Measurements from ENCODE around the gene SNRNP200. TPM values are rescaled to one million over a fixed set of nuclear protein-coding genes. Genes with fewer than 3 reads are reported as not detected.
A peak's percentile ranks its signal among the peaks of the same experiment; 100 is the strongest.

SNRNP200 gene
- total RNA-seq, 3 donors from 2014 or later (not counting 1 experiment from before 2014, with no cell fraction given) = 207 to 236 (median 228) TPM

- WGBS (ENCODE audit: insufficient coverage) = 64% methylated on average over 5 of the region's 5 CpGs
- H3K27ac ChIP-seq (ENCODE audit: low read length) = peak overlapping the region; percentile 61
Observed at GRCh38 chr2:96344011-96344410, 38.7 kb upstream of the SNRNP200 start.

GRCh38 chr2:96342085-96342484 is 36.7 kb upstream of the SNRNP200 start:
- Histone ChIP-seq H3K4me1 (ENCODE audit: control insufficient read depth, insufficient read depth, low read length) (peaks cover 19% of the 10 kb centered on the region), H3K9me3 (ENCODE audit: control insufficient read depth, insufficient read depth, low read length) (no peaks in the 10 kb centered on the region), H3K4me3 (ENCODE audit: low read length) (no peak overlapping the region), H3K27me3 (ENCODE audit: control insufficient read depth, insufficient read depth, low read length) (no peaks in the 10 kb centered on the region), H3K36me3 (ENCODE audit: control insufficient read depth, insufficient read depth, low read length) (no peaks in the 10 kb centered on the region), H3K27ac (ENCODE audit: low read length) (peak overlapping the region; percentile 43)
- H3K4me1 Mint-ChIP-seq = peaks cover 0 to 7% of the 10 kb centered on the region in 2 donors
- H3K27me3 Mint-ChIP-seq (ENCODE audit: low read depth in 2 of 2) = no peaks in the 10 kb centered on the region
- no peaks in the 10 kb centered on the region for H3K9me3 Mint-ChIP-seq
- WGBS (ENCODE audit: insufficient coverage) = 74% methylated on average over 4 of the region's 6 CpGs
- no peak overlapping the region for H3K4me3 Mint-ChIP-seq
- TF ChIP-seq, protein P1, sequence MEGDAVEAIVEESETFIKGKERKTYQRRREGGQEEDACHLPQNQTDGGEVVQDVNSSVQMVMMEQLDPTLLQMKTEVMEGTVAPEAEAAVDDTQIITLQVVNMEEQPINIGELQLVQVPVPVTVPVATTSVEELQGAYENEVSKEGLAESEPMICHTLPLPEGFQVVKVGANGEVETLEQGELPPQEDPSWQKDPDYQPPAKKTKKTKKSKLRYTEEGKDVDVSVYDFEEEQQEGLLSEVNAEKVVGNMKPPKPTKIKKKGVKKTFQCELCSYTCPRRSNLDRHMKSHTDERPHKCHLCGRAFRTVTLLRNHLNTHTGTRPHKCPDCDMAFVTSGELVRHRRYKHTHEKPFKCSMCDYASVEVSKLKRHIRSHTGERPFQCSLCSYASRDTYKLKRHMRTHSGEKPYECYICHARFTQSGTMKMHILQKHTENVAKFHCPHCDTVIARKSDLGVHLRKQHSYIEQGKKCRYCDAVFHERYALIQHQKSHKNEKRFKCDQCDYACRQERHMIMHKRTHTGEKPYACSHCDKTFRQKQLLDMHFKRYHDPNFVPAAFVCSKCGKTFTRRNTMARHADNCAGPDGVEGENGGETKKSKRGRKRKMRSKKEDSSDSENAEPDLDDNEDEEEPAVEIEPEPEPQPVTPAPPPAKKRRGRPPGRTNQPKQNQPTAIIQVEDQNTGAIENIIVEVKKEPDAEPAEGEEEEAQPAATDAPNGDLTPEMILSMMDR (IDR thresholded peaks at IDR 0.05) = no peak
- H3K36me3 Mint-ChIP-seq = no peaks in the 10 kb centered on the region
- ATAC-seq (peak; percentile 35 to 81 (median 38)), DNase-seq (peak in 1 of 2 donors; percentile 75)
- no peak overlapping the region for H3K27ac Mint-ChIP-seq
- intact Hi-C loops (cut with micrococcal nuclease) = no loop called here

More at GRCh38 chr2:96344011-96344410, 38.7 kb upstream of the SNRNP200 start:
- ATAC-seq (peak; percentile 82 to 86 (median 84)), DNase-seq (peak in 1 of 2 donors; percentile 79)
- Mint-ChIP-seq H3K36me3 (no peaks in the 10 kb centered on the region), H3K9me3 (no peaks in the 10 kb centered on the region), H3K4me3 (no peak overlapping the region), H3K27me3 (ENCODE audit: low read depth in 2 of 2) (no peaks in the 10 kb centered on the region), H3K4me1 (peaks cover 0 to 7% of the 10 kb centered on the region in 2 donors), H3K27ac (peak overlapping the region in 1 of 2 donors; percentile 8)
- Histone ChIP-seq H3K4me3 (ENCODE audit: low read length) (no peak overlapping the region), H3K27me3 (ENCODE audit: control insufficient read depth, insufficient read depth, low read length) (no peaks in the 10 kb centered on the region), H3K36me3 (ENCODE audit: control insufficient read depth, insufficient read depth, low read length) (no peaks in the 10 kb centered on the region), H3K4me1 (ENCODE audit: control insufficient read depth, insufficient read depth, low read length) (peaks cover 19% of the 10 kb centered on the region), H3K9me3 (ENCODE audit: control insufficient read depth, insufficient read depth, low read length) (no peaks in the 10 kb centered on the region)
- TF ChIP-seq, protein P1 (IDR thresholded peaks at IDR 0.05) = no peak
- intact Hi-C loops (cut with micrococcal nuclease) = no loop called here

- DNase-seq = peak in 1 of 2 donors; percentile 36
- H3K27me3 Mint-ChIP-seq (ENCODE audit: low read depth in 2 of 2) = no peaks in the 10 kb centered on the region
- H3K9me3 Mint-ChIP-seq = no peaks in the 10 kb centered on the region
- H3K27ac ChIP-seq (ENCODE audit: low read length) = peak overlapping the region; percentile 43
- no peaks in the 10 kb centered on the region for H3K36me3 Mint-ChIP-seq
- intact Hi-C loops (cut with micrococcal nuclease) = no loop called here
- H3K36me3 ChIP-seq (ENCODE audit: control insufficient read depth, insufficient read depth, low read length) = no peaks in the 10 kb centered on the region
- H3K4me1 Mint-ChIP-seq = peaks cover 0 to 7% of the 10 kb centered on the region in 2 donors
- H3K9me3 ChIP-seq (ENCODE audit: control insufficient read depth, insufficient read depth, low read length) = no peaks in the 10 kb centered on the region
- H3K4me3 ChIP-seq (ENCODE audit: low read length) = no peak overlapping the region
- H3K27ac Mint-ChIP-seq = no peak overlapping the region
- H3K27me3 ChIP-seq (ENCODE audit: control insufficient read depth, insufficient read depth, low read length) = no peaks in the 10 kb centered on the region
- 93% methylated on average over 14 of the region's 14 CpGs for WGBS (ENCODE audit: insufficient coverage)
- TF ChIP-seq, protein P1 (IDR thresholded peaks at IDR 0.05) = no peak
- H3K4me1 ChIP-seq (ENCODE audit: control insufficient read depth, insufficient read depth, low read length) = peaks cover 19% of the 10 kb centered on the region
- no peak for ATAC-seq
- no peak overlapping the region for H3K4me3 Mint-ChIP-seq
Observed at GRCh38 chr2:96341641-96342040, 36.3 kb upstream of the SNRNP200 start.

All from natural killer cell (primary cell).